Stimulated activated CD8-positive, alpha-beta memory T cell treated with anti-CD3 and anti-CD28 coated beads, Interleukin-4, amount 100 ng/mL, for 24 hours (primary cell): ENCODE data around the gene TBX22.
"Not testable (repeated sequence)": the region's sequence is repeated elsewhere in the genome, so short reads cannot be mapped to it uniquely, and the experiment has no call there.

ENCODE experiments used
- DNase-seq: peaks from one replicate; pipeline ENCODE4 v3.0.0-alpha.2; 2020; ENCODE audit warnings: low read depth

The TBX22 gene

GRCh38 chrX:80014141-80014940 lies at the start of gene TBX22:
TSS of gene TBX22 (plus strand) at chrX:80014753. CDS start at chrX:80022270, 7,517 bp downstream.
- no peak for DNase-seq

DNA sequence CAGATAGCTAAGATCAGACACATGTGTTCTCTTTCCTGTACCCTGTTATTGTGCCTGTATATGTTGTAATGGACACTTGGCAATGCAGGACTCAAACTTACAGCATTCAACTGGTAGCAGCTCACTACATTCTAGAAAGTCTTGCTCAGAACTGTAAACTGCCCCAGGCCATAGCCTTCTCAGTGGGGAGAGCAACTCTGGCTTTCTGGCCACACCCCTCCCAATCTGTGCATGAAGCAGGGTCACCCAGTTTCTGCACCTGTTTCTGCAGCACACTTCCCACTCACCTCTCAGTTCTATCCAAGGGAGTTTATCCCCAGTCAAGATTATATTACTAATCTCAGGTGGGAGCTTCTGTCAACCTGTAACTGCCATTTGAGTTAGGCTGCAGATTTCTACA lies 38.9 kb upstream of the TBX22 start:
- no peak for DNase-seq

DNA sequence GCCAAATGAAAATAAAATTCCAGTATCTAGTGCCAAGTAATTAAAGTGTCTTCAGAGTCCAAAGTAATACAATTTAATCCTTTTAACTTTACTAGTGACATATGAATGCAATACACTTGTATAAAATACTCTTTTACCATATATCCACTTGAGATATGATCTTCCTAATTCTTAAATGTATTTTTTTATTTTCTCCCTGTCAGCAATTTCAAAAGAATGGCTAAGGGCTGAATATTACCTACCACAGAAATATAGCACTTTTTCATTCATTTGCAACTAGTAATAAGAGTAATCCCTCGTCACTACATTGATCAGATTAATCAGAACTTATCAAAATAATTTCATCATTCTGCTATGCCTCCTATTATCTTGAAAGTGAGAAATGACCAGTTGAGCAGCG lies 10.1 kb upstream of the TBX22 start:
- no peak for DNase-seq

GRCh38 chrX:80011522-80011921 lies 3.0 kb upstream of the TBX22 start:
- no peak for DNase-seq

- DNase-seq, result no peak
Observed at GRCh38 chrX:80016182-80016581, 1.6 kb downstream of the TBX22 start.

DNA sequence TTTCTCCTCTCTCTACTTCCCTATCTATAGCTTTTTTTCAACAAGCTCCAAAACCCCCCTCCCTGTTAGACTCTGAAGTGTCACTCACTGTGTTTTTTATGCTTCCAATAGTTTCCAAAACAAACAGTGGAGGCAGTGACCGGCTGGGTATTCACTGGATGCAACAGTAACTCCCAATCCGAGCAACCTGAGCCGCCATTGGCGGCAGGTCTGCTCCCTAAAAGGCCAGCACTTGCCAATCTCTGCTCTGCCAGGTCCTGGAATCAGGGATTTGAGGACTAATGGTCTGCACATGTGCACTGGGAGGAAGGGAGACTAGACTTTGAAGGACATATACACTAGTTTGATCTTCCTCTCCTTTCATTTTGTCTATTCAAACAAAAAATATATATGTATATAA lies 7.1 kb downstream of the TBX22 start:
- no peak for DNase-seq

GRCh38 chrX:80022363-80023031 lies 7.9 kb downstream of the TBX22 start:
- DNase-seq, result no peak

DNA sequence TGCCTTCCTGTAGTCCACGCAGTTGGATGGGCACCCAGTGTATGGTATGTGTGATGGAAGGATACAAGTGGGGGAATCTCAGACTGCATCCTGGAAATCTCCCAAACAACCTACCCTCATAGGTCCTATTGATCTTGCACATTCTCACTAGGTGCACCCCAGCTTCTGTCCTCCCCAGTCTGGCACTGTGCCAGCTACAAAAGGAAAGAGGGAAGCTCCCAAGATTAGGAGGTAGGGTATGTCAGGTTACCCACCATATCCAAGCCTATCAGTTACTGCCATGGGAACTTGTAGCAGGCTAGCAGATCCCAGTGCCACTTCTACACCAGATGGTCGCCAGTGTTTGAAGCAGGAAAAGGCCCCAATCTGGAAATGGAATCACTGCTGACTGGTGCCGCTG lies 11.6 kb downstream of the TBX22 start:
- no peak for DNase-seq

GRCh38 chrX:80066156-80066555 lies 51.6 kb downstream of the TBX22 start:
- DNase-seq, result not testable (repeated sequence)

- DNase-seq, result not testable (repeated sequence)
Observed at GRCh38 chrX:80075625-80076024, 61.1 kb downstream of the TBX22 start.
